ENCODE data around the gene SLC6A1.

GRCh38 chr3:11057655-11058054 is 65.1 kb downstream of the SLC6A1 start:
- TF ChIP-seq POLR2AphosphoS5 (IDR thresholded peaks at IDR 0.05; ENCODE audit: low read depth, low read length) (no peak), SIN3A (IDR thresholded peaks at IDR 0.05; ENCODE audit: borderline replicate concordance, insufficient read depth, low read length) (no peak), TAF1 (IDR thresholded peaks at IDR 0.05; ENCODE audit: borderline replicate concordance, insufficient read depth, low read length) (no peak), FOXP2 (optimal IDR thresholded peaks at IDR 0.05; ENCODE audit: borderline replicate concordance, extremely low read depth, extremely low read length, insufficient read depth) (no peak)
- TF ChIP-seq, protein P1, sequence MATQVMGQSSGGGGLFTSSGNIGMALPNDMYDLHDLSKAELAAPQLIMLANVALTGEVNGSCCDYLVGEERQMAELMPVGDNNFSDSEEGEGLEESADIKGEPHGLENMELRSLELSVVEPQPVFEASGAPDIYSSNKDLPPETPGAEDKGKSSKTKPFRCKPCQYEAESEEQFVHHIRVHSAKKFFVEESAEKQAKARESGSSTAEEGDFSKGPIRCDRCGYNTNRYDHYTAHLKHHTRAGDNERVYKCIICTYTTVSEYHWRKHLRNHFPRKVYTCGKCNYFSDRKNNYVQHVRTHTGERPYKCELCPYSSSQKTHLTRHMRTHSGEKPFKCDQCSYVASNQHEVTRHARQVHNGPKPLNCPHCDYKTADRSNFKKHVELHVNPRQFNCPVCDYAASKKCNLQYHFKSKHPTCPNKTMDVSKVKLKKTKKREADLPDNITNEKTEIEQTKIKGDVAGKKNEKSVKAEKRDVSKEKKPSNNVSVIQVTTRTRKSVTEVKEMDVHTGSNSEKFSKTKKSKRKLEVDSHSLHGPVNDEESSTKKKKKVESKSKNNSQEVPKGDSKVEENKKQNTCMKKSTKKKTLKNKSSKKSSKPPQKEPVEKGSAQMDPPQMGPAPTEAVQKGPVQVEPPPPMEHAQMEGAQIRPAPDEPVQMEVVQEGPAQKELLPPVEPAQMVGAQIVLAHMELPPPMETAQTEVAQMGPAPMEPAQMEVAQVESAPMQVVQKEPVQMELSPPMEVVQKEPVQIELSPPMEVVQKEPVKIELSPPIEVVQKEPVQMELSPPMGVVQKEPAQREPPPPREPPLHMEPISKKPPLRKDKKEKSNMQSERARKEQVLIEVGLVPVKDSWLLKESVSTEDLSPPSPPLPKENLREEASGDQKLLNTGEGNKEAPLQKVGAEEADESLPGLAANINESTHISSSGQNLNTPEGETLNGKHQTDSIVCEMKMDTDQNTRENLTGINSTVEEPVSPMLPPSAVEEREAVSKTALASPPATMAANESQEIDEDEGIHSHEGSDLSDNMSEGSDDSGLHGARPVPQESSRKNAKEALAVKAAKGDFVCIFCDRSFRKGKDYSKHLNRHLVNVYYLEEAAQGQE (IDR thresholded peaks at IDR 0.05; ENCODE audit: insufficient read depth in 1 of 2, low read depth in 2 of 2, low read length in 2 of 2) = no peak

All from PFSK-1 (cell line).